CD4-positive, alpha-beta T cell treated with Interleukin-6 at 100 ng/mL for 8 hours (primary cell): ENCODE measurements around the gene FAM120B.

ENCODE experiments used
- DNase-seq: peaks from one replicate; pipeline ENCODE4 v3.0.0-alpha.2; 2020; ENCODE audit warnings: mixed read lengths, low spot score

FAM120B gene

GRCh38 chr6:170286246-170286933 lies 20.2 kb upstream of the FAM120B start:
- DNase-seq, result no peak

- DNase-seq, result no peak
These were observed 19.7 kb upstream of the FAM120B start for GRCh38 chr6:170286934-170287265.

DNA sequence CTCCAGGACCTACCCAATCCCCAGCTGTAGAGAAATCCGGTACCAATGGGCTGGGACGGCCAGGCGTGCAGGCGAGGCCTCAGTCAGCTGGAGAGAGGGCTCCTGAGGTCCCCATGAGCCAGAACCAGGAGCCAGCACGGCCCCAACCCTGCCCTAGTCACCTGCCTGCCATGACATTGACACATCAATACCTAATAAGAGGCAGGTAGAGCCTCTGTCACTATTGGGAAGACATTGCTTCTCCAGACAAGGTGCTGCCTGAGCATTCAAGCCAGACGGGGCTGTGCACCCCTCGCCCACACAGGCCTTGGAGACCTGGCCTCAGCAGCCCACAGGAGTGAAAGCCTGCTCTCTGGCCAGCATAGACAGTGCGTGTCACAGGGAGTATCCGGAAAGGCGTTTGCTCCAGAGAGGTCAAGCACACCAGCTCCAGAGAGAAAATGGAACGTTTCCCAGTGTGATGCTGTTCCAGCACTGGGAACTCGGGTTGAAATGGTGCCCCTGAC lies 19.1 kb upstream of the FAM120B start:
- no peak for DNase-seq

GRCh38 chr6:170288091-170288631 lies 18.4 kb upstream of the FAM120B start:
- no peak for DNase-seq

GRCh38 chr6:170288852-170289179 lies 17.7 kb upstream of the FAM120B start:
- DNase-seq, result no peak

DNA sequence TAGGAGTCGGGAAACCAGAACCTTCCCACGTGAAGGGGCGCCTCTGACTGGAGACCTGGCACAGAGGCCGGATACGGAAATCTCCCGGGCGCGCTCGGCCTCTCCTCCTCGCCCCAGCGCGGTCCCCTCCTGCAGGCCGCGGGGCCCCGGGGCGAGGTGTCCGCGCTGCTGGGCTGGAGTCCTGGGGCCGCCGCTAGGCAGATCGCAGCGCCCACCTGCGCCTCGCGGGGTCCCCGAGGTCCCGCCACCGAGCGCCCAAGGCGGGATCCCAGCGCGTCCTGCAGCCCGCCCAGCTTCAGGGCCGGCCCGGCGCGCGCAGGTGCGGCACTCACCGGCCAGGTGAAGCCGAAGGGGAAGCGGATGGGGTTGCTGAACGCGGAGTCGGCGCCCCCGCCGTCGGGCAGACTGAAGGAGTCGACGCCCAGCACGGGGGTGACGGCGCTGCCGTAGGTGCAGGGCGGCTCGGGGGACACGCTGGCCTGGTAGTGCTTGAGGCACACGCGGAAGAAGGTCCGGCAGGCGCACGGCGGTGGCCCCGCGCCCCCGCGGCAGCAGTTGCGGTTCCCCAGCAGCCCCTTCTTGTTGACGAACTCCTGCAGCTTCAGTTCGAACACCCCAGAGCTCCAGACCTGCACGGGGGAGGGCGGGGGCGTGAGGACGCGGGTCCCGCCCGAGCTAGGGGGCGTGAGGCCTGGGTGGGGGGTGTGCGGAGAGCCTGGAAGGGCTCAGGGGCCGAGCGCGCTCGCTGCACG lies 17.2 kb upstream of the FAM120B start:
- DNase-seq, result no peak

GRCh38 chr6:170289951-170290295 lies 16.6 kb upstream of the FAM120B start:
- no peak for DNase-seq

- DNase-seq, result no peak
These were observed 16.0 kb upstream of the FAM120B start, which contains the start of gene DLL1 for GRCh38 chr6:170290296-170291128. TSS of gene DLL1 (minus strand) at chr6:170291078. CDS start at chr6:170290139, 939 bp downstream.

DNA sequence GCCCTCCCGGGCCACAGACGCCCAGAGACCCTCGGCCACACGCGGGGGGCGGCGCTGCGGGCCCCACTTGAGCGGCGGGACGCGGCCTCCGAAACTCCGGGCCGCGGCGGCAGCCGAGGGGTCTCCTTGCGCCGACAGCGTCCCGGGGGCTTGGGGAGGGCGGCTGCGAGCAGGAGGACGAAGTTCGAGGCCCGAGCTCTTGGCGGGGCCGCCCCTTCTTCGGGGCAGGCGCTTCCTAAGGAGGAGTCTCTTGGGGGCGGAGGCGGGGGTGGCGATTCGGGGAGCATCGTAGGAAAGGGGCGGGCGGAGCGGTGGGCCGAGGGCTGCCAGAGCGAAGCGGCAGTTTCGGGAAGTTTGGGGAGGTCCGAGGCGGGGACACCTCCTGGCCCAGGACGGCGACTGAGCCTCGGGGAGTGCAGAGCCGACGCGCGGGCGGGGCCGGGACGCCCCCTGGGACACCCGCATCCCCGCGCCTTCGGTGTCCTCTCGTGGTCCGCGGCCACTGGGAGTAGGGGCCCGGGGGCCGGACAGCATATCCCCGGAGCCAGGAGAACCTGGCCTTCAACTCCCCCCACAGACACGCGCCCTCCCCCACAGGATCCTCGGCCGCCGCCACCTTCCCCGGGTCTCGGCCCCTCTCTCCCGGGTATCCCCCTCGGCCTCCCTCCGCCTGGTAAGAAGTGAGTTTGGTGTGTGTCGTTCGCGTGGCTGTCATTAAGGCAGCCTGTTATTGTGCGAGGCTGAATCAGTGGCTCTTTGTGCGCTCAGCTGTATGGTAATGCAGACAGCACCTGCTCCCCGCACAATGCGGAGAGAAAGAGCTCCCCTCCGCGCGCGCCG lies 15.1 kb upstream of the FAM120B start:
- DNase-seq, result peak; percentile 35

GRCh38 chr6:170292111-170292406 lies 14.5 kb upstream of the FAM120B start:
- no peak for DNase-seq

DNA sequence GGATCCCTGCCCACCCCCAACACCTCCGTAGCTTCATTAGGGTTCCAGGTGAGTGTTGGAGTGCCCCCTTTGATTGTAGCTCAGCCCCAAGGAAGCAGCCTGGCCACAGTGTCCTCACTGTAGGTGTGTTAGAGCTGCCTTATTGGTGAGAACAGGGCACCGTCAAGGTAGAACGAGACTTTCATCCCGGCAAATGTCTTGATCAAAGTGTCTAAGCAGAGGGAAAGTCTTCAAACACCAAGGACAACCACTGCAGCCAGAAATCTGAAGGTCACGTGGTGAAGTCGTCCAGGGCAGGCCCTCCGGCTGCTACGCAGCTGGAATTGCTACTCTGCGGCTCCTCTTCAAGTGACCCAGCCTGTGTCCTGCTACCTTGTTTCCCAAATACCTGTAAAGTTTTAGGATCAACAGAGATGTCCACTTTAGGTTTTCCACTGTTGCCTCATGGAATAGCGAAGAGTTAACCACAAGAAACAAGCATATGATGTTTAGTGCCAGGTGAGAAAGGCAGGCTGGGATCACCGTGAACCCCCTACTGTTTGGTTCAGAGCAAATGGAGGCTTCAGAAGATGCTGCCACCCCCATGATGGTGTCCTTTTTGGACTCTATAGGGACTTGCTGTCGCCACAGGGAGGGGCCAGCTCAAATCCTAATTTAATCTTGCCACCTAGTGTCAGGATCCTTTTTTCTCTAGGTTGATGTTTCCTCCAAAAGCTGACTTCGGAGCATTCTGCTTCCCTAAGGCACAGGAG lies 14.0 kb upstream of the FAM120B start:
- DNase-seq, result no peak

GRCh38 chr6:170293341-170294231 lies 13.0 kb upstream of the FAM120B start:
- no peak for DNase-seq

DNA sequence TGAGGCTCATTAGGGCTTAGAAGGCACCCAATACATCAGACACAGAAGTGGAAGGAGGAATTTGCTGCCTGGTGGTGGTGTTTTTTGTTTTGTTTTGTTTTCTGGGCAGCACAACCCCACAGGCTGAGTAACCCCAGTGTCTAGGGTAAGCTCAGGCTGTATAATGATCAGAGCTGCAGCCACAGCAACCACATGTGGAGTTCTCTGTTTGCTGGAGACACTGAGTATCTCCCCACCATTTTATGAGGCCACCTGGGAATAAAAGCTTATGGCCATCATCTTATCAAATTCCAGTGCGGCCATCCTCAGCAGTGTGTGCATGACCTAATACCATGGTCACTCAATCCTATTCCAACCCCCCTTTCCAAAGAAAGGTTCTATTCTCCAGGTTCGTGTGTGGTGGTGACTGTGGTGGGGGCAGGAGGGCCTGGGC lies 12.2 kb upstream of the FAM120B start:
- DNase-seq, result no peak

GRCh38 chr6:170294813-170295509 lies 11.6 kb upstream of the FAM120B start:
- DNase-seq, result no peak

GRCh38 chr6:170295510-170296422 lies 10.8 kb upstream of the FAM120B start:
- no peak for DNase-seq

DNA sequence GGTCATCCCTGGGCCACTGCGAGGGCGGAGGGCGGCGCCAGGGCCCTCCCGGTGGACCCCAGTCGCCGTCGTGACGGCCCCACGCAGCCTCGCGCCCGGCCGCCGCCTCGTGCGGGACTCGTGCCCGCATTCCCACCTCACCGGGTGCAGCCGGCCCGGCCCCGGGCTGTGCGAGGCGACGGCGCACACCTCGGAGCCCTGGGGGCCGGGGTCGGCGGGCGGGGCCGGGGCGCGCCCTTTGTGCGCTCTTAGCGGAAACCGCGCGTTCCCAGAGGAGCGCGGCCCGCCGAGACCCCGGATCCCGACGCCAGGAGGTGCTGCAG lies 10.2 kb upstream of the FAM120B start:
- DNase-seq, result no peak

- DNase-seq, result no peak
These were observed 9.6 kb upstream of the FAM120B start for GRCh38 chr6:170296746-170297575.
